GM19351 (cell line): Measurements from ENCODE around the gene CTDSP2.
"Not testable (repeated sequence)": the region's sequence is repeated elsewhere in the genome, so short reads cannot be mapped to it uniquely, and the experiment has no call there.

Experiments
- ATAC-seq: cut with Tn5 transposase; IDR thresholded peaks from one replicate; pipeline ENCODE4 v1.9.1; 2021; ENCODE audit warnings: mild to moderate bottlenecking, moderate library complexity; ENCODE audit not compliant: unreplicated experiment

CTDSP2 gene

GRCh38 chr12:57783861-57784260, 62.7 kb downstream of the CTDSP2 start:
- ATAC-seq = no peak

GRCh38 chr12:57783466-57783801, 63.1 kb downstream of the CTDSP2 start:
- ATAC-seq = no peak

GRCh38 chr12:57782608-57783465, 63.7 kb downstream of the CTDSP2 start, which contains the start of gene TSFM:
Gene TSFM (plus strand): TSS chr12:57782787. CDS start chr12:57782802, 15 bp downstream.
- ATAC-seq = peak; percentile 93

- ATAC-seq = peak; percentile 7
Measured at GRCh38 chr12:57782243-57782607, 64.3 kb downstream of the CTDSP2 start.

- no peak for ATAC-seq
Measured at GRCh38 chr12:57781801-57782200, 64.7 kb downstream of the CTDSP2 start.

- ATAC-seq = no peak
Measured at GRCh38 chr12:57781244-57781643, 65.3 kb downstream of the CTDSP2 start.

- ATAC-seq = no peak
Measured at GRCh38 chr12:57780284-57780897, 66.1 kb downstream of the CTDSP2 start.

GRCh38 chr12:57779736-57780135, 66.8 kb downstream of the CTDSP2 start:
- no peak for ATAC-seq

GRCh38 chr12:57777911-57778310, 68.6 kb downstream of the CTDSP2 start:
- no peak for ATAC-seq

GRCh38 chr12:57777367-57777766, 69.2 kb downstream of the CTDSP2 start:
- no peak for ATAC-seq

- no peak for ATAC-seq
Measured at GRCh38 chr12:57776247-57776587, 70.3 kb downstream of the CTDSP2 start.

- no peak for ATAC-seq
Measured at GRCh38 chr12:57775563-57776246, 70.8 kb downstream of the CTDSP2 start.

- ATAC-seq = no peak
Measured at GRCh38 chr12:57775044-57775443, 71.5 kb downstream of the CTDSP2 start.

- ATAC-seq = not testable (repeated sequence)
Measured at GRCh38 chr12:57774634-57775033, 71.9 kb downstream of the CTDSP2 start.

GRCh38 chr12:57772429-57773322, 73.9 kb downstream of the CTDSP2 start, which contains the start of gene EEF1AKMT3:
Gene EEF1AKMT3 (plus strand): TSS chr12:57772614. CDS start chr12:57772725, 111 bp downstream.
- ATAC-seq = peak; percentile 5

- ATAC-seq = peak; percentile 80
Measured at GRCh38 chr12:57771873-57772428, 74.6 kb downstream of the CTDSP2 start, which contains the start of gene METTL1. Gene METTL1 (minus strand): TSS chr12:57772105. CDS start chr12:57772083, 22 bp downstream.

- ATAC-seq = peak; percentile 76
Measured at GRCh38 chr12:57771236-57771872, 75.2 kb downstream of the CTDSP2 start.

- ATAC-seq = no peak
Measured at GRCh38 chr12:57770734-57771133, 75.8 kb downstream of the CTDSP2 start.
